ENCODE results near the gene TMEM141. TPM values are rescaled to one million over a fixed set of nuclear protein-coding genes. Genes with fewer than 3 reads are reported as not detected.
A peak's percentile ranks its signal among the peaks of the same experiment; 100 is the strongest.
"Not testable (repeated sequence)": the region's sequence is repeated elsewhere in the genome, so short reads cannot be mapped to it uniquely, and the experiment has no call there.

TMEM141 gene
- total RNA-seq, 4 donors from 2014 or later: 46.9 to 70.2 (median 51.1) TPM

- in situ Hi-C loops (cut with MboI; ENCODE audit: low sequenced_read_pairs in 4 of 4): loop anchor here in 2 of 4 donors (10.0 to 25.0 kb wide), 2 partner anchors 155 to 252 kb away; partner anchors contain the start of genes C8G (in 1 of the 2), FBXW5 (in 1 of the 2) and FUT7 (in 1 of the 2)
Measured at GRCh38 chr9:136782452-136782851, 8.7 kb upstream of the TMEM141 start.

GRCh38 chr9:136784249-136784996 is 6.7 kb upstream of the TMEM141 start:
- in situ Hi-C loops (cut with MboI; ENCODE audit: low sequenced_read_pairs in 4 of 4) (loop anchor here in 2 of 4 donors (10.0 to 25.0 kb wide), 2 partner anchors 153 to 250 kb away; partner anchors contain the start of genes C8G (in 1 of the 2), FBXW5 (in 1 of the 2) and FUT7 (in 1 of the 2)), intact Hi-C loops (cut with DNase I; ENCODE audit: low total_unique reads) (loop anchor here (10.0 kb wide), 1 partner anchor 450 kb away; the partner anchor contains the start of gene SLC34A3)
- DNase-seq (no peak), ATAC-seq (no peak)
- Histone ChIP-seq H3K4me1 (no peaks in the 10 kb centered on the region), H3K9me3 (no peaks in the 10 kb centered on the region), H3K4me3 (no peak overlapping the region), H3K36me3 (no peaks in the 10 kb centered on the region), H3K27me3 (no peaks in the 10 kb centered on the region), H3K27ac (no peak overlapping the region)
- TF ChIP-seq POLR2A (IDR thresholded peaks at IDR 0.05): no peak
- TF ChIP-seq CTCF (IDR thresholded peaks at IDR 0.05 in 4 of 5, conservative IDR thresholded peaks at IDR 0.05 in 1 of 5): peak in 4 of 5 experiments; percentile 11 to 50 (median 39)

More at GRCh38 chr9:136782452-136782851, 8.7 kb upstream of the TMEM141 start:
- no peak overlapping the region for H3K4me3 ChIP-seq
- ATAC-seq (no peak), DNase-seq (no peak)
- no peaks in the 10 kb centered on the region for H3K36me3 ChIP-seq
- no peak overlapping the region for H3K27ac ChIP-seq
- intact Hi-C loops (cut with DNase I; ENCODE audit: low total_unique reads): loop anchor here (10.0 kb wide), 1 partner anchor 452 kb away; the partner anchor contains the start of gene SLC34A3
- H3K27me3 ChIP-seq: no peaks in the 10 kb centered on the region
- no peaks in the 10 kb centered on the region for H3K9me3 ChIP-seq
- TF ChIP-seq CTCF (IDR thresholded peaks at IDR 0.05 in 4 of 5, conservative IDR thresholded peaks at IDR 0.05 in 1 of 5) (no peak), POLR2A (IDR thresholded peaks at IDR 0.05) (no peak)
- no peaks in the 10 kb centered on the region for H3K4me1 ChIP-seq

GRCh38 chr9:136784997-136785361 is 6.2 kb upstream of the TMEM141 start:
- peaks cover 1% of the 10 kb centered on the region in 2 donors for H3K4me1 ChIP-seq
- no peaks in the 10 kb centered on the region for H3K36me3 ChIP-seq
- no peaks in the 10 kb centered on the region for H3K27me3 ChIP-seq
- H3K4me3 ChIP-seq: no peak overlapping the region
- intact Hi-C loops (cut with DNase I; ENCODE audit: low total_unique reads): loop anchor here (10.0 kb wide), 1 partner anchor 450 kb away; the partner anchor contains the start of gene SLC34A3
- no peak overlapping the region for H3K27ac ChIP-seq
- in situ Hi-C loops (cut with MboI; ENCODE audit: low sequenced_read_pairs in 4 of 4): loop anchor here (5.0 to 25.0 kb wide), 4 partner anchors 152 to 252 kb away; partner anchors contain the start of genes FUT7 (in 2 of the 4), C8G (in 1 of the 4) and FBXW5 (in 1 of the 4)
- DNase-seq (no peak), ATAC-seq (no peak)
- TF ChIP-seq CTCF (IDR thresholded peaks at IDR 0.05 in 4 of 5, conservative IDR thresholded peaks at IDR 0.05 in 1 of 5) (no peak), POLR2A (IDR thresholded peaks at IDR 0.05) (no peak)
- H3K9me3 ChIP-seq: no peaks in the 10 kb centered on the region

- not testable (repeated sequence) for ATAC-seq
Measured at GRCh38 chr9:136785565-136786355, 5.4 kb upstream of the TMEM141 start.

More at GRCh38 chr9:136785565-136786355, 5.4 kb upstream of the TMEM141 start:
- not testable (repeated sequence) for H3K4me1 ChIP-seq, H3K9me3 ChIP-seq, H3K4me3 ChIP-seq, H3K36me3 ChIP-seq, H3K27ac ChIP-seq, DNase-seq, H3K27me3 ChIP-seq
- intact Hi-C loops (cut with DNase I; ENCODE audit: low total_unique reads): loop anchor here (10.0 kb wide), 1 partner anchor 449 kb away; the partner anchor contains the start of gene SLC34A3
- in situ Hi-C loops (cut with MboI; ENCODE audit: low sequenced_read_pairs in 4 of 4): loop anchor here (5.0 to 25.0 kb wide), 4 partner anchors 152 to 252 kb away; partner anchors contain the start of genes FUT7 (in 2 of the 4), C8G (in 1 of the 4) and FBXW5 (in 1 of the 4)
